H1 (cell line): ENCODE data around the gene GMPR2. TPM values are rescaled to one million over a fixed set of nuclear protein-coding genes. Genes with fewer than 3 reads are reported as not detected.

Source experiments
- CBX5 ChIP-seq: fragments of 300-800, 300-1000 bp; sonication (generic); IDR thresholded peaks from 2 replicates; pipeline ENCODE4 v1.7.1; 2016; ENCODE audit warnings: antibody characterized with exemption, low read length, low read depth
- CBX8 ChIP-seq: fragments of 300-800, 300-1000 bp; sonication (generic); IDR thresholded peaks from 2 replicates; pipeline ENCODE4 v1.7.1; 2016; ENCODE audit warnings: low read depth, low read length, borderline replicate concordance
- CHD2 ChIP-seq: IDR thresholded peaks from 2 replicates; pipeline ENCODE4 v1.6.1; 2012; ENCODE audit warnings: low read length, improper control_type of control experiment
- CREB1 ChIP-seq: IDR thresholded peaks from 2 replicates; pipeline ENCODE4 v1.6.1; 2012; ENCODE audit warnings: inconsistent platforms
- EGR1 ChIP-seq: IDR thresholded peaks from 2 replicates; pipeline ENCODE4 v1.6.1; 2011; ENCODE audit warnings: low read depth, low read length, borderline replicate concordance
- EP300 ChIP-seq, 2 experiments: IDR thresholded peaks; 1 replicate in 1 of 2; 2 replicates in 1 of 2; pipeline ENCODE4 v1.6.1; 2011 to 2012; ENCODE audit warnings: low read depth in 2 of 2, low read length in 2 of 2, mild to moderate bottlenecking in 2 of 2, borderline replicate concordance in 1 of 2, inconsistent platforms in 1 of 2, moderate library complexity in 1 of 2
- EZH2 ChIP-seq: fragments of 200-600 bp; sonication (generic); IDR thresholded peaks from 2 replicates; pipeline ENCODE4 v1.7.1; 2012; ENCODE audit warnings: low read depth, mild to moderate bottlenecking, moderate library complexity, low read length, inconsistent platforms; ENCODE audit not compliant: severe bottlenecking
- GABPA ChIP-seq: IDR thresholded peaks from 2 replicates; pipeline ENCODE4 v1.6.1; 2011; ENCODE audit warnings: mild to moderate bottlenecking, low read length, moderate library complexity, borderline replicate concordance; ENCODE audit not compliant: insufficient read depth
- HDAC2 ChIP-seq, 2 experiments: fragments of 300-600 bp in 1 of 2; sonication (generic) in 1 of 2; IDR thresholded peaks; 2 replicates each; pipeline ENCODE4 v1.6.1; 2011 to 2012; ENCODE audit warnings: low read depth in 2 of 2, low read length in 2 of 2, mild to moderate bottlenecking in 2 of 2, moderate library complexity in 2 of 2, borderline replicate concordance in 1 of 2, inconsistent platforms in 1 of 2
- KDM1A ChIP-seq: fragments of 200-600, 300-600 bp; sonication (generic); IDR thresholded peaks from 2 replicates; pipeline ENCODE4 v1.7.1; 2016; ENCODE audit warnings: mild to moderate bottlenecking, low read length, borderline replicate concordance
- MAX ChIP-seq: IDR thresholded peaks from 2 replicates; pipeline ENCODE4 v1.6.1; 2012; ENCODE audit warnings: inconsistent platforms
- NRF1 ChIP-seq: IDR thresholded peaks from 2 replicates; pipeline ENCODE4 v1.6.1; 2011; ENCODE audit warnings: mild to moderate bottlenecking, low read depth, low read length, improper control_type of control experiment
- POLR2A ChIP-seq, 2 experiments: IDR thresholded peaks; 1 replicate in 1 of 2; 2 replicates in 1 of 2; pipeline ENCODE4 v1.6.1; 2011; ENCODE audit warnings: low read depth in 2 of 2, low read length in 2 of 2, mild to moderate bottlenecking in 2 of 2; ENCODE audit errors: control extremely low read depth in 1 of 2
- POU5F1 ChIP-seq: IDR thresholded peaks from 2 replicates; pipeline ENCODE4 v1.6.1; 2011; ENCODE audit warnings: low read depth, mild to moderate bottlenecking, low read length, moderate library complexity
- RAD21 ChIP-seq, 2 experiments: IDR thresholded peaks in 1 of 2; conservative IDR thresholded peaks in 1 of 2; 2 replicates each; pipeline ENCODE4 v1.6.1; 2011; ENCODE audit warnings: low read depth in 2 of 2, low read length in 2 of 2, improper control_type of control experiment in 1 of 2, inconsistent platforms in 1 of 2, mild to moderate bottlenecking in 1 of 2, moderate library complexity in 1 of 2
- SAP30 ChIP-seq: fragments of 300-600 bp; sonication (generic); IDR thresholded peaks from 2 replicates; pipeline ENCODE4 v1.7.1; 2012; ENCODE audit warnings: low read length, moderate library complexity, mild to moderate bottlenecking, inconsistent platforms; ENCODE audit not compliant: insufficient read depth, insufficient replicate concordance
- SIX5 ChIP-seq: IDR thresholded peaks from 2 replicates; pipeline ENCODE4 v1.6.1; 2011; ENCODE audit warnings: mild to moderate bottlenecking, low read depth, low read length
- SRF ChIP-seq: IDR thresholded peaks from 2 replicates; pipeline ENCODE4 v1.6.1; 2011; ENCODE audit warnings: mild to moderate bottlenecking, low read depth, low read length, moderate library complexity
- TEAD4 ChIP-seq: IDR thresholded peaks from 2 replicates; pipeline ENCODE4 v1.6.1; 2012; ENCODE audit warnings: low read depth, low read length, inconsistent platforms, mixed read lengths
- USF2 ChIP-seq: IDR thresholded peaks from 2 replicates; pipeline ENCODE4 v1.6.1; 2011; ENCODE audit warnings: low read length, improper control_type of control experiment
- ZNF274 ChIP-seq: IDR thresholded peaks from 2 replicates; pipeline ENCODE4 v1.7.0; 2012; ENCODE audit warnings: low read length, borderline replicate concordance; ENCODE audit errors: extremely low read depth
- polyA plus RNA-seq, 7 experiments: library from polyadenylated mRNA; depleted of rRNA in 3 of 7; stranded (reverse) in 5 of 7; unstranded in 2 of 7; fragments of >200 nt in 5 of 7; fragments of 200-250 nt in 2 of 7; gene quantifications; 1 replicate in 5 of 7; 2 replicates in 1 of 7; 4 replicates in 1 of 7; pipeline versions ENCODE4 v1.2.1 to v1.2.3, GENCODE V29; 2011 to 2013; ENCODE audit warnings: missing spikeins in 2 of 7, mixed read lengths in 2 of 7
- total RNA-seq: library from RNA; stranded (reverse); fragmentation: NEBNext Ultra II Directional; extraction: Animal tissue kit (Norgen Biotek cat#: 25700); gene quantifications from 2 replicates; pipeline ENCODE4 v1.2.1, GENCODE V29; 2021

GMPR2 gene
- total and polyA plus RNA-seq, 2 of the 8 experiments (the other 6 are each of a cell fraction or from before 2014, with no cell fraction given): 61.6 to 85.3 TPM

GRCh38 chr14:24271134-24271833 lies 38.6 kb downstream of the GMPR2 start, which contains the start of gene RABGGTA (continued):
- TF ChIP-seq SAP30 (no peak), SIX5 (no peak), EP300 (IDR thresholded peaks at IDR 0.05; ENCODE audit: borderline replicate concordance in 1 of 2, low read depth in 2 of 2, low read length in 2 of 2) (peak; percentile 14 to 76; a peak in 2 of 3 replicates), USF2 (0 out of 2 replicates have a peak, but pooled peaks have one; percentile 10), SRF (no peak), NRF1 (peak; percentile 71), CHD2 (no peak), EZH2 (no peak), MAX (peak; percentile 94), CBX5 (no peak), POU5F1 (no peak), ZNF274 (no peak), CBX8 (no peak), EGR1 (peak; percentile 88; the same call in 1 of the 2 replicates), POLR2A (IDR thresholded peaks at IDR 0.05; ENCODE audit: control extremely low read depth in 1 of 2, low read depth in 2 of 2, low read length in 2 of 2) (peak in 1 of 2 experiments; percentile 96; a peak in 2 of 3 replicates), HDAC2 (IDR thresholded peaks at IDR 0.05; ENCODE audit: borderline replicate concordance in 1 of 2, low read depth in 2 of 2, low read length in 2 of 2) (peak; percentile 63 to 88; a peak in 3 of 4 replicates), TEAD4 (no peak), KDM1A (peak; percentile 45; the same call in 1 of the 2 replicates), CREB1 (peak; percentile 78), GABPA (peak; percentile 48; the same call in 1 of the 2 replicates), RAD21 (IDR thresholded peaks at IDR 0.05 in 1 of 2, conservative IDR thresholded peaks at IDR 0.05 in 1 of 2; ENCODE audit: low read depth in 2 of 2, low read length in 2 of 2) (peak in 1 of 2 experiments; percentile 25; a peak in 2 of 4 replicates)
